Liver (tissue), 9 donors: ENCODE measurements around the gene TRPM6. TPM values are rescaled to one million over a fixed set of nuclear protein-coding genes. Genes with fewer than 3 reads are reported as not detected.

Experiments
- DNase-seq: peaks from one replicate; pipeline ENCODE4 v3.0.0-alpha.2; 2017; ENCODE audit warnings: low spot score
- H3K27ac ChIP-seq, 2 donors: one replicate each; pipeline ENCODE4 v1.7.0; 2013; ENCODE audit warnings: inconsistent platforms in 2 of 2, low read length in 2 of 2, control low read depth in 1 of 2, low read depth in 1 of 2, mild to moderate bottlenecking in 1 of 2
- H3K27me3 ChIP-seq, 4 donors: one replicate each; pipeline versions ENCODE4 v1.6.1 to v1.7.0; 2013; ENCODE audit warnings: low read length in 3 of 4, inconsistent platforms in 1 of 4, mild to moderate bottlenecking in 1 of 4, moderate library complexity in 1 of 4; ENCODE audit not compliant: control insufficient read depth in 4 of 4, insufficient read depth in 4 of 4
- H3K36me3 ChIP-seq, 4 donors: one replicate each; pipeline versions ENCODE4 v1.6.1 to v1.7.0; 2013; ENCODE audit warnings: low read length in 3 of 4, mild to moderate bottlenecking in 3 of 4, low read depth in 1 of 4, moderate library complexity in 1 of 4; ENCODE audit not compliant: control insufficient read depth in 4 of 4, insufficient read depth in 3 of 4
- H3K4me1 ChIP-seq, 4 donors: one replicate each; pipeline versions ENCODE4 v1.6.1 to v1.7.0; 2013; ENCODE audit warnings: low read length in 3 of 4, mild to moderate bottlenecking in 3 of 4, moderate library complexity in 1 of 4; ENCODE audit not compliant: control insufficient read depth in 4 of 4, insufficient read depth in 4 of 4
- H3K4me3 ChIP-seq, 3 donors: one replicate each; pipeline versions ENCODE4 v1.6.1 to v1.7.0; 2013; ENCODE audit warnings: low read length in 3 of 3, control low read depth in 1 of 3, low read depth in 1 of 3, mild to moderate bottlenecking in 1 of 3
- H3K9ac ChIP-seq, 2 donors: one replicate each; pipeline ENCODE4 v1.7.0; 2013; ENCODE audit warnings: low read length in 2 of 2, mild to moderate bottlenecking in 2 of 2, moderate library complexity in 2 of 2, control low read depth in 1 of 2, low read depth in 1 of 2
- H3K9me3 ChIP-seq, 4 donors: one replicate each; pipeline versions ENCODE4 v1.6.1 to v1.7.0; 2013; ENCODE audit warnings: low read length in 3 of 4; ENCODE audit not compliant: control insufficient read depth in 4 of 4
- ATF3 ChIP-seq: IDR thresholded peaks from 2 replicates; pipeline ENCODE4 v1.6.1; 2016; ENCODE audit warnings: antibody characterized with exemption
- CTCF ChIP-seq: fragments of 150-350 bp; IDR thresholded peaks from 2 replicates; pipeline ENCODE4 v1.5.1; 2017; ENCODE audit warnings: improper control_type of control experiment, low read depth, low read length; ENCODE audit not compliant: missing input control
- FOXA1 ChIP-seq: IDR thresholded peaks from 2 replicates; pipeline ENCODE4 v1.6.1; 2016; ENCODE audit warnings: antibody characterized with exemption
- HNF4A ChIP-seq, 2 donors: conservative IDR thresholded peaks; 2 replicates each; pipeline ENCODE4 v1.6.1; 2016; ENCODE audit warnings: antibody characterized with exemption in 2 of 2, mild to moderate bottlenecking in 2 of 2
- MAX ChIP-seq: IDR thresholded peaks from 2 replicates; pipeline ENCODE4 v1.6.1; 2016; ENCODE audit warnings: antibody characterized with exemption
- NR2F2 ChIP-seq: IDR thresholded peaks from 2 replicates; pipeline ENCODE4 v1.6.1; 2016; ENCODE audit warnings: antibody characterized with exemption
- RAD21 ChIP-seq, 2 donors: IDR thresholded peaks; 2 replicates each; pipeline ENCODE4 v1.6.1; 2016; ENCODE audit warnings: antibody characterized with exemption in 2 of 2, mild to moderate bottlenecking in 2 of 2
- RXRA ChIP-seq, 2 donors: IDR thresholded peaks; 2 replicates each; pipeline ENCODE4 v1.6.1; 2017 to 2018; ENCODE audit warnings: antibody characterized with exemption in 2 of 2, mild to moderate bottlenecking in 1 of 2
- TAF1 ChIP-seq: conservative IDR thresholded peaks from 2 replicates; pipeline ENCODE4 v1.6.1; 2016; ENCODE audit warnings: antibody characterized with exemption, mild to moderate bottlenecking
- YY1 ChIP-seq: IDR thresholded peaks from 2 replicates; pipeline ENCODE4 v1.6.1; 2016; ENCODE audit warnings: antibody characterized with exemption, mild to moderate bottlenecking
- ZBTB33 ChIP-seq: IDR thresholded peaks from 2 replicates; pipeline ENCODE4 v1.6.1; 2016; ENCODE audit warnings: antibody characterized with exemption
- WGBS: extraction: QIAGEN DNeasy Blood & Tissue Kit; methylation state at CpG from one replicate; pipeline ENCODE4 v1.1.7; 2013; 5-methylcytosine and 5-hydroxymethylcytosine counted together
- polyA plus RNA-seq, 2 donors: library from polyadenylated mRNA; stranded (reverse) in 1 of 2; unstranded in 1 of 2; fragments of 200-250 nt in 1 of 2; fragments of >200 nt in 1 of 2; fragmentation: Nextera tagmentation in 1 of 2; extraction: Ambion mirVana in 1 of 2; gene quantifications; one replicate each; pipeline versions ENCODE4 v1.2.1 to v1.2.3, GENCODE V29; 2013 to 2015
- total RNA-seq, 2 donors: library from RNA; depleted of rRNA; stranded (reverse); fragments of >200 nt; gene quantifications; one replicate each; pipeline ENCODE4 v1.2.3, GENCODE V29; 2014
- donor health status: healthy.
- donor health status: healthy.
- donor health status: healthy.
- donor health status: healthy.
- donor health status: healthy.

The TRPM6 gene
- total and polyA plus RNA-seq, 4 donors = 0.05 to 0.67 (median 0.10) TPM

- no peak for TF ChIP-seq MAX
Observed at GRCh38 chr9:74728176-74728575, 159.5 kb downstream of the TRPM6 start (continued).

- H3K27ac ChIP-seq = no peak overlapping the region
- no peak for DNase-seq
- TF ChIP-seq ATF3 = no peak
- no peak for TF ChIP-seq FOXA1
- TF ChIP-seq NR2F2 = no peak
- TF ChIP-seq RXRA (IDR thresholded peaks at IDR 0.05) = no peak
- 91% methylated on average over 3 of the region's 3 CpGs for WGBS
- H3K9ac ChIP-seq = no peak overlapping the region
- no peaks in the 10 kb centered on the region for H3K9me3 ChIP-seq
- no peaks in the 10 kb centered on the region for H3K36me3 ChIP-seq
- H3K4me3 ChIP-seq = no peak overlapping the region
- no peaks in the 10 kb centered on the region for H3K4me1 ChIP-seq
- peaks cover 0 to 2% (median 0%) of the 10 kb centered on the region in 4 donors for H3K27me3 ChIP-seq
Observed at GRCh38 chr9:74726581-74726980, 161.1 kb downstream of the TRPM6 start.

- WGBS = 74% methylated on average over 5 of the region's 5 CpGs
- H3K36me3 ChIP-seq = no peaks in the 10 kb centered on the region
- no peak overlapping the region for H3K9ac ChIP-seq
- no peaks in the 10 kb centered on the region for H3K9me3 ChIP-seq
- H3K27ac ChIP-seq = no peak overlapping the region
- H3K4me1 ChIP-seq = no peaks in the 10 kb centered on the region
- DNase-seq = no peak
- H3K4me3 ChIP-seq = no peak overlapping the region
- TF ChIP-seq MAX (no peak), RAD21 (IDR thresholded peaks at IDR 0.05) (no peak), RXRA (IDR thresholded peaks at IDR 0.05) (no peak), TAF1 (no peak), FOXA1 (no peak), CTCF (no peak), HNF4A (conservative IDR thresholded peaks at IDR 0.05) (no peak), ZBTB33 (no peak), NR2F2 (no peak), YY1 (no peak)
- H3K27me3 ChIP-seq = peaks cover 0 to 2% (median 0%) of the 10 kb centered on the region in 4 donors
Observed at GRCh38 chr9:74724317-74724716, 163.4 kb downstream of the TRPM6 start.
